CD1c-positive myeloid dendritic cell (primary cell): ENCODE data around the gene ATP5ME.
"Not testable (repeated sequence)": the region's sequence is repeated elsewhere in the genome, so short reads cannot be mapped to it uniquely, and the experiment has no call there.

Experiments
- DNase-seq: peaks from one replicate; pipeline ENCODE4 v3.0.0-alpha.2; 2016; ENCODE audit errors: extremely low spot score

ATP5ME gene

DNA sequence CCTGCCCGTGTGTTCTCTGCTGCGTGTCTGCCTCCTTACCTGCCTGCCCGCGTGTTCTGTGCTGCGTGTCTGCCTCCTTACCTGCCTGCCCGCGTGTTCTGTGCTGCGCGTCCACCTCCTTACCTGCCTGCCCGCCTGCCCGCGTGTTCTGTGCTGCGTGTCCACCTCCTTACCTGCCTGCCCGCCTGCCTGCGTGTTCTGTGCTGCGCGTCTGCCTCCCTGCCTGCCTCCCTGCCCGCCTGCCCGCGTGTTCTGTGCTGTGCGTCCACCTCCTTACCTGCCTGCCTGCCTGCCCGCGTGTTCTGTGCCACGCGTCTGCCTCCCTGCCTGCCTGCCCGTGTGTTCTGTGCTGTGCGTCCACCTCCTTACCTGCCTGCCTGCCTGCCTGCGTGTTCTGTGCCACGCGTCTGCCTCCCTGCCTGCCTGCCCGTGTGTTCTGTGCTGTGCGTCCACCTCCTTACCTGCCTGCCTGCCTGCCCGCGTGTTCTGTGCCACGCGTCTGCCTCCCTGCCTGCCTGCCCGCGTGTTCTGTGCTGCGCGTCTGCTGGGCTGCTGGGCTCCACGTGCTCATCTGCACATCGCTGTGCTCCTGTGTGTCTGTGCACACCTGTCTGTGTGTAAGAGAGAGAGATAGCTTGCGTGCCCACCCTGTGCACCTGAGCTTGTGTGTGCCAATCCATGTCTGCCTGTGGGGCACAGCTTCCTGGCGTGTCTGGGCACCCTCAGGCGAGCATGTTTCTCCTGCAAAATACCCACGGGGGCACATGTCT, 38.8 kb downstream of the ATP5ME start:
- DNase-seq, result not testable (repeated sequence)

DNA sequence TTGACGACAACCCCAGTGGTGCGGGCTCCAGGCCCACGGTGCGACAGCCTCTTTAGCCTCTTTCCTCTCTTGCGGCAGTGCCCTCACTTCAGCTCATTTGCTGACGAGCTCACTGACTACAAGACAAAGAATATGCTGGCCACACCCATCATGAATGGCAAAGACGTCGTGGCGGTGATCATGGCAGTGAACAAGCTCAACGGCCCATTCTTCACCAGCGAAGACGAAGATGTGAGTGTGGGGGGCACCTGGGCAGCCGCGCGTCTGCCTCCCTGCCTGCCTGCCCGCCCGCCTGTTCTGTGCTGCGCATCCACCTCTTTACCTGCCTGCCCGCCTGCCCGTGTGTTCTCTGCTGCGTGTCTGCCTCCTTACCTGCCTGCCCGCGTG, 39.5 kb downstream of the ATP5ME start:
- no peak for DNase-seq

DNA sequence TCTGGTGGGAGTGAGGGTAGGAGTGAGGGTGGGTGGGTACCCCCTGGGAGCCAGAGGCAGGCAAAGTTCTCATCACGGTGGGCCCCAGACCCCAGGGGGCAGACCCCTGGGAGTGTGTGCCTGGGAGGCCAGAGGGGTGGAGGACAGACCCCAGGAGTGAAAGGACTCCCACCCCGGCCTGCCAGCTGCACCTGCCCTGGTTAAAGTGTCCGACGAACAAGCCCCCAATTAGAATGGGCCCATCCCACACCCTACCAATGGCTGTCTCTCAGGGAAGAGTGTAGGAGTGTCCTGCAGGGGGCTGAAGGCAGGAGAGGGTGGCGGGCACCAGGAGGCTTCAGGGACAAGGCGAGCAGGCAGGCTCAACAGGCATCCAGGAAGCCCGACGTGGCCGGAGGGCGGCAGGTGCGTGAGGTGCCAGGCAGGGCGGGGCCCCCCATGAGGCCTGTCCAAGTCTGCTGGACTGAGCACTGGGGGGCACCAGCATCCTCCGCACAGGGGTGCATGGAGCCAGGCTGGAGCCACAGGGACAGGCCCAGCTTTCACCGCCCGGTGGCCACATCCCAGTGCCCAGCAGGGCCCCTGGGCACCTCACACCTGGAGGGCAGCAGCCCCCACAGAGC, 40.0 kb downstream of the ATP5ME start:
- no peak for DNase-seq

DNA sequence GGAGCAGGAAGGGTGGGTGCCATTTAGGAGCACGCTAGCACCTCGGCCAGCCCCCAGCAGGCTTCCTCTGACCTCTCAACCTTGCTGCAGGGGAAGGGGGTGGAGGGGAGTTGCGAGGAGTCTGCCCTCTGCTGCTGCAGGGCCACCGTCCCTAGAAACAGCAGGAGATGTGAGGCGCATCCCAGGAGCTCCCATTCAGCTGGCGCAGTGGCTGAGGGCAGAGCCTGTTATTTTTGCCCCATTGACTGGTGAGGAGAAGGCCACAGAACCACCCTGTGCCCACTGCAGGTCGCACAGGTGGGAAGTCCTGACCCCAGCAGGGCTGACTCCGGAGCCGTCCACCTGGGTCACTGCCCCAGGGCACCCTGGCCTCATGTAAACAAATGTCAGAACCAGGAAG, 40.7 kb downstream of the ATP5ME start:
- DNase-seq, result no peak

DNA sequence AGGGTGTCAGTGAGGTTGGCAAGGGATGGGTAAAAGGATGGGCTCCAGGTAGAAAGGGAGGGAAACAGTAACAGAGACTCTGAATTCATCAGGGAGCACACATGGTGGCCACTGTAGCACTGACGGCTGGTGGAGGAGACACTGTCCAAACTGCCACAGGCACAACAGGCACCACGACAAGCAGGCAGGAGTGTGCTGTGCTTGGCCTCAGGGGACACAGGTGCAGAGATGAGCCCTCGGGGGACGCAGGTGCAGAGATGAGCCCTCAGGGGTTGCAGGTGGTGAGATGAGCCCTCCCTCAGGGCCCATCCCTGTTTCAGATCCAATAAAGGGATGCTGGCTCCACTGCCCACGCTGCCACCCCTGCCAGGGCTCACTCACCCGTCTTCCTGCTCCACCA, 41.1 kb downstream of the ATP5ME start:
- DNase-seq, result no peak

DNA sequence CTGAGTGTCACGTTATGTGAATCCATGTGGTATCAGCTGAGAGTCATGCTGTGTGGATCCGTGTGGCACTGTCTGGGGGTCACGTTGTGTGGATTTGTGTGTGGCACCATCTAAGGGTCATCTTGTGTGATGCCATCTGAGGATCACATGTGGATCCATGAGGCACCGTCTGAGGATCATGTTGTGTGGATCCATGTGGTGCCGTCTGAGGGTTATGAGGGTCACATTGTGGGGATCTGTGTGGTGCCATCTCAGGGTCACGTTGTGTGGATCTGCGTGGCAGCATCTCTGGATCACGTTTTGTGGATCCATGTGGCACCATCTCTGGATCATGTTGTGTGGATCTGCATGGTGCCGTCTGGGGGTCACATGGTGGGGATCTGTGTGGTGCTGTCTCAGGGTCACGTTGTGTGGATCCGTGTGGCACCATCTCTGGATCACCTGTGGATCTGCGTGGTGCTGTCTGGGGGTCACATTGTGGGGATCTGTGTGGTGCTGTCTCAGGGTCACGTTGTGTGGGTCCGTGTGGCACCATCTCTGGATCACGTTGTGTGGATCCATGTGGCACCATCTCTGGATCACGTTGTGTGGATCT, 41.8 kb downstream of the ATP5ME start:
- no peak for DNase-seq

DNA sequence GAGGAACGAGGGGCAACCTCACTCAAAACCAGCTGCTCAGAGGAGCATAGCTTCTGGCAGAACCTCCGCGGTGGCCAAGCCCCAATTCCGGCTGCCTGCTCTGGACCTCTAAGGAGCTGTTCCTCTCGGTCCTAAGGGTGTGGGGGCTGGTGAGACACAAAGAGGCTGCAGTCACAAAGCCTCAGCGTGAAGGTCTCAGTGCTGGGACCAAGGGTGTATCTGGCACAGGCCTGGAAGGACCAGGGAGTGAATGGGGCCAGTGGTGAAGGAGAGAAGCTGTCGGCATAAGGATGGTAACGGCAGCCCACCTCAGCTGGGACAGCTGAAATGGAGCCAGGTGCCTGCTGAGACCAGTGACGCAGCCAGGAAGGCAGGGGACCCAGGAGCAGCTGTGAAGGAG, 43.4 kb downstream of the ATP5ME start:
- no peak for DNase-seq

DNA sequence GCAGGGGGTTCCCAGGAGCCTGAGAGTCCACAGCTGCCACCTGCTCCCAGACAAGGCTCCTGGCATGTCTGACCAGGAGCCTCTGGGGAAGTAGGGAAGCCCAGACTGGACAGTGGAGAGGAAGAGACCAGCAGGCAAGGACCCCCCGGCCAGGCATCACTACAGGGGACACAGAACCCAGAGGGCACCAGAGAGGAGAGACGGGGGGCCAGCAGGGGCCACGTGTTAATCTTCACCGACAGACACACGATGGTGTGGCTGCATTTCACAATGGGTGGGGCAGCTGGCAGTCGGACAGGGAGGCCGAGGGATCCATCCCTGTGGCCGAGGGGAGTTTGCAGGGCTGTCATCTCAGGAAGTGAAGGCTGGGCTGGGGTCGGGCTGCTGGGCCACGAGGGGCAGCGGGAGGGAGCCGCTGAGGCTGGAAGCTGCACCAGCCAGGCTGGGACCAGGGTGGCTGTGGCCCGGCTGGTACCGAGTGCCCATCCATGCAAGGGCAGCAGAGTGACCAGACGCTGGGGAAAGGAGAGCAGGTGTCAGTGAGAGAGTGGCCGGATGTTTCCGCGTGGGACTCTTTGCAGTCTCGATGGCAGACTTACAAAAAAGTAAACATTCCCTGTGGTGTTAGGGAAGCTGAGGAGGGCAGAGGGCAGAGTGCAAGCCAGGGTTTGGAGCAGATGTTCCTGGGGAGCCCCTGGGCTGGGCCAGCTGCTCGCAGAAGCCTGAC, 44.0 kb downstream of the ATP5ME start:
- no peak for DNase-seq

DNA sequence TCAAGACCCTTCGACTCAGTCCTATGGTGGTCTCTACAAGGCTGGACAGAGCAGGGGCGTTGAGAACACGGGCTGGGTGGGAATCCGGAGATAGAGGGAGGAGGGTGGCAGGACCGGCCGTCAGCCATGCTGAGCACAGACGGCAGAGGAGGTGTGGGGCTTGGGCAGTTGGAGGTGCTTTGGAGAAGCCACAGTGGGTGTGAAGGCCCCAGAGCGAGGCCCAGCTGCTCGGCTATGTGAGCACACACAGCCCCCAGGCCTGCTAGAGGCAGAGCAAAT, 44.5 kb downstream of the ATP5ME start:
- no peak for DNase-seq

DNA sequence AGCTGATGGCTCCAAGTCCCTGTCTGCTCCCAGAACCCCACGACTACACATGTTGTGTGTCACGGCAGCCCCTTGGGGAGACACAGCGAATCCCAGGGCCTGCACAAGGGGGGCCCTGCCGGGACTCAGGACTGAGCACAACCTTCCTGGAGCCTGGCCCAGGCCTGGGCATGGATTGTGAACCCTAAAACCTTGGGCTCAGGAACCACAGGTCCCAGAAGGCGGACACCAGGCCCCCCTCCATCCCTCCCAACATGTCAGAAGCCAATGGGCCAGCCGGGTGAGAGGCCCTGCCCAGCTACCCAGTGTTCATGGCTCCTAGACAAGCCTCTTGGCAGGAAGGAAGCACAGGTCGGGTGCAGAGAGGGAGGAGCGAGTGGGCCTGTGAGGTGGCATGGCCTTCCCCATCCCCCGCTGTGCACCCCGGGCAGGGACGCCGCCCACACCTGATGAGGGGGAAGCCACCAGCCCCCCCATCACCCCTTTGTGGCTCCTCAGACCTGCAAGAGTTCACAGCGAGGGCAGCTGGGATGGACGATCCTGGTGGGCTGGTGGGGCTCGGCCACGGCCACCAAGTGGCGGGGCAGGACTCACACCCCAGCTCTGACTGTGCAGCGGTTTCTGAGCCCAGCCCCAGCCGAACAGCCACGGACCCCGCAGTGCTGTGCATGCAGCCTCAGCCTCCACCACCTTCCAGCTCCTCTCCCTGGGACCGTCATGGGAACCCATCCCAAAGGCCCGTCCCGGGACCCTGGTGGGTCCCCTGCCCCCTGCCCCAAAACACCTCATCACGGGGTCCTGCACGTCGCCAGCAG, 45.0 kb downstream of the ATP5ME start:
- no peak for DNase-seq

DNA sequence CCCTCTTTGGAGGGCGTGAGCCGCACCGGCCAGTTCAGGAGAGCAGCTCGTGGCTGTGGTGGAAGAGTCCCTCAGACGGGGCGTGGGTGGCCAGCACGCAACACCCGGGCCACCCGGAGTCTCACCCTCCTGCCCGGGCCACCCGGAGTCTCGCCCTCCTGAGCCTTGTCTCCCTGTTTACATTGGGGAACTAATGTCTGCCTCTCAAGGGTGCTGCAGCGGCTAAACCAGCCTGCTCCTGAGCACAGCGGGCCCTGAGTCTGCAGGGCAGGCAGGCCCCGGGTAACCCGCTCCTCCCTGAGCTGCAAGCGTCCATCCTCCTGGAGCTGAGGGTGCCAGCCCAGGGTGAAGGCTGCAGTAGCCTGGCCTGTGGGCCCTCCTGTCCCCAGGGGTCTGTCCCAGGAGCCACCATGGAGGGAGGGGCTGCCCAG, 45.8 kb downstream of the ATP5ME start:
- no peak for DNase-seq

DNA sequence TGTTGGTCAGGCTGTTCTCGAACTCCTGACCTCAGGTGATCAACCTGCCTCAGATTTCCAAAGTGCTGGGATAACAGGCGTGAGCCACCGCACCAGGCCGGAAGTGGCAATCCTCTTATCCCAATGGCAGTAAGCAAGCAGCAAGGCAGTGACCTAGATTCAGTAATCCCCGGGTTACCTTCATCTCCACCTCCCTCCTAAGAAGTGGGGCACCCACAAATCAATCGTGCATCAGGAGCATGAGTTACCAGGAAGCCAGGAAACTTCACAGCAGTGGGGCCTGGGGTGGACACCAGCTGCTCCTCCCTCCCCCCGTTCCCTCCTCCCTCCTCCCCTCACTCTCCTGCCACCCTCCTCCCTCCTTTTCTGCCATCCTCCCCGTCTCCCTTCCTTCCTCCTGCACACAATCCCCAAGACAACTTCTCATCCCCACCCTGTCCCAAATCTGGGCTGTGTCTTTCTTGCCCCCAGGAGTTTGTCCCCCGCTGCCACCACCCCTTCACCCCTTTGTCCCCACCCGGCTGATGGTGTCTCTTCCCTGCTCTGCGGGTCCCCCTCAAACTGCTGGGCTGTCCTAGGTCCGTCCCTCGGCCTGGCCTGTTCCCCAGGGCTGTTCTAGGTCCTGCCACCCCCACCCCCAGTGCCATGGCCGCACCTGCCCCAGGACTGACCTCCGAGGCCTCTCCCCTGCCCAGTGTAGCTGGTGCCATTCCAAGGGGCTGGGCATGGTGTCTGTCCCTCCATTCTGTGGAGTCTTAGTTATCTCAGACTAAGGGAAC, 46.5 kb downstream of the ATP5ME start:
- no peak for DNase-seq

DNA sequence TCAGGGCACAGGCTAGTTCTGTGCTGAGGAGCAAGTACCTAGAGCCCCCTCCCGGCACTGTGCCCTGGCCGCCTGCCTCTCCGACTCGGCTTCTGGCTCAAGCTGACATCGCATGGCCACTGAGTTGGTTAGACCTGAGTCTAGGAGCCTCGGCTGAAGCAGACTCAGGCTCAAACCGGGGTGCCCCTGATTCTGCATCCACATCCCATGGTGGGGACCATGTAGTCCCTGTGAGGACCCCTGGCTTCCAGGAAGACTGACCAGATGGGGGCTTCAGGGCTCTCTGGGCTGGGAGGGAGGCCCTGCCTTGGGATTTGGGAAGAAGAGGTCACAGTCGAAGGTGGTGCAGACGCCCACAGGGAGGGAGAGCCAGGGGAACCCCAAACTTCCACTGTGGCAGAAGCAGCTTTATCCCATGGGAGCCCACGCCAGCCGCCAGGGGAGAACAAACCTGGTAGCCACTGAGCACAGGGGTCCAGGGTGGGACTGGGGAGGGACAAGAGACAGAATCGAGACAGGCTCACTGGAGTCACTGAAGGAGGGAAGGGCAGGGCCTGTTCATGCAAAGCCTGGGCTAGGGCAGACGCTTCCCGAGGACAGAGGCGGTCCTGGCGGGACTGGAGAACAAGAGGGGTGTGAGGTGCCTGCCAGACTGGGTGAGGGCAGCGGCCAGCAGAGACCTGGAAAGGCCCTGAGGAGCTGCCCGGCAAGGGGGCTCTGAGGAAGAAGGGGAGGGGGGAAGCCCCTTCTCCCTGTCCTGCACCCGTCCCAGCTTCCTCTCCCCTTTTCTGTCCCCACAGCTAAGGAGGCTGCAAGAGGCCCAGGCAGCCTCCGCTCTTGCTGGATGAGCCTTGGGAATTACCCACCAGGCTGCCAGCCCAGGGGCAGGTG, 47.6 kb downstream of the ATP5ME start:
- no peak for DNase-seq

DNA sequence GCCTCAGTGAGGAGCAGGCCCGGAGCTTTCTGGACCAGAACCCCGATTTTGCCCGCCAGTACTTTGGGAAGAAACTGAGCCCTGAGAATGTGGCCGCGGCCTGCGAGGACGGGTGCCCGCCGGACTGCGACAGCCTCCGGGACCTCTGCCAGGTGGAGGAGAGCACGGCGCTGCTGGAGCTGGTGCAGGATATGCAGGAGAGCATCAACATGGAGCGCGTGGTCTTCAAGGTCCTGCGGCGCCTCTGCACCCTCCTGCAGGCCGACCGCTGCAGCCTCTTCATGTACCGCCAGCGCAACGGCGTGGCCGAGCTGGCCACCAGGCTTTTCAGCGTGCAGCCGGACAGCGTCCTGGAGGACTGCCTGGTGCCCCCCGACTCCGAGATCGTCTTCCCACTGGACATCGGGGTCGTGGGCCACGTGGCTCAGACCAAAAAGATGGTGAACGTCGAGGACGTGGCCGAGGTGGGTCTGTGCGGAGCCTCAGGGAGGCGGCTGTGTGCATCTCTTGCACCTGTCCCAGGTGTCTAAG, 48.4 kb downstream of the ATP5ME start:
- DNase-seq, result no peak

DNA sequence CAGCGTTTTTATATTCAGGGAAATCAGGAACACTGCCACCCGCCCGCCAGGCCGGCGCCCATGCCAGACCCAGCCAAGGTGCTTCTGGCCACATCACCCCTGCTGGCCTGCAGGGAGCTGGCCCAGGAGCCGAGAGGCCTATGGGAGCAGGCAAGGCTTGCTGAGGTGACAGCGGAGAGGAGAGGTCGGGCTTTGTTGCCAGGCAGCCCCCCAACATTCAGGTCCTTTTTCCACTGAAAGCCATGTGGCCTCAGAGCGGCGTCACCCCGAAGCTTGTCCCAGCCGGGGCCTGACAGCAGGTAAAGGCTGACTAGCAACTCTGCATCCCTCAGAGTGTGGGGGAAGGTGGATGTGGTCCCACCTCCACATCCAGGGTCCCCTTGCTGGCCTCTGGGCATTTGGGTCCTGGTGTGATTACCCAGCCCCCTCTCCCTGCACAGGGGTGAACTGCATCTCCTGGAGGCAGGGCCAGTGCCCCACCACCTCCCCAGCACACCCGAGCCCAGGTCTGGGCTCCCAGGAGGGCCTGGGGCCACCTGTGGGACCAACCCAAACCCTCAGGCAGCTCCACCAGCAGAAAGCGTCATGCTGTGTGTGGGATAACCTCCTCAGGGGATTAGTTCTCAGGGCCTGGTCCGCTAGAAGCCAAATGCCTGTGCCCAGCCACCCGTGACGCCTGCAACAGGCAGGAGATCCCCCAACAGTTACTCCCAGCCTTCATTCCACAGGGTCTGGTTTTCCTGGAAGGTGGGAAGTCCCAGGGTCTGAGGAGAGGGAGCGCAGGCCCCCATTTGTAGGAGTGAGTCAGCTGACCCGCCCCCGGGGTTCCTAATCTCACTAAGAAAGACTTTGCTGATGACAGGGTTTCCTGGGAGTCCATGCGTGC, 49.1 kb downstream of the ATP5ME start, which contains the start of gene PDE6B:
PDE6B (plus strand) TSS at position 869 of the 886 bp plus-strand sequence. CDS start 54 bp downstream, outside the sequence.
- no peak for DNase-seq

DNA sequence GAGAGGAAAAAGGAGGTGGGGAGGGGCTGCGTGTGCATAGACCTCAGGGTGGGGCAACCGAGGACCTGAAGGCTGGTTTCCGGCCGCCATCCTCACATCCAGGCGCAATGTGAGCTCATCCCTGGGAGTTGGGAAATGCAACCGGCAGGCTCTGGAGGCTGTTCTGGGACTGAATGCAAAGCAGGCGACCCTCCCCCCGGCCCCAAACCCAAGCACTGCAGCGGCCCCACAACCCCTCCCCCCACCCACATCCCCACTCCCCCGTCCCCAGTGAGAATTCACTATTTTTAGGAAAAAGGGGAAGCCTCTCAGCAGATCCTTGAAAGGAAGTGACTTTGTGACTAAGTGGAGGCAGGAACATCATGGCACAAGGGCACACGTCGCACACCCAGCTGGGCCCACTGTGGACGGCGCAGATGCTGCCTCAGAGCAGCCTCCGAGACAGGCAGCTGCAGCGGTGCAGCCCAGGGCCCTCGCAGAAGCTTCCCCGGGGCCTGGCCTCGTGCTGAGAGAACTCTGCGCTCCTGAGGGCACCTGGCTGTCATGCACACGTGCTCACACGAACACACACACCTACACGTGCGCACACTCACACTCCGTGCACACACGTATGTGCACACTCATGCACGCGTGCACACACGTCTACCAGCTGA, 50.0 kb downstream of the ATP5ME start:
- peak; percentile 41 for DNase-seq

DNA sequence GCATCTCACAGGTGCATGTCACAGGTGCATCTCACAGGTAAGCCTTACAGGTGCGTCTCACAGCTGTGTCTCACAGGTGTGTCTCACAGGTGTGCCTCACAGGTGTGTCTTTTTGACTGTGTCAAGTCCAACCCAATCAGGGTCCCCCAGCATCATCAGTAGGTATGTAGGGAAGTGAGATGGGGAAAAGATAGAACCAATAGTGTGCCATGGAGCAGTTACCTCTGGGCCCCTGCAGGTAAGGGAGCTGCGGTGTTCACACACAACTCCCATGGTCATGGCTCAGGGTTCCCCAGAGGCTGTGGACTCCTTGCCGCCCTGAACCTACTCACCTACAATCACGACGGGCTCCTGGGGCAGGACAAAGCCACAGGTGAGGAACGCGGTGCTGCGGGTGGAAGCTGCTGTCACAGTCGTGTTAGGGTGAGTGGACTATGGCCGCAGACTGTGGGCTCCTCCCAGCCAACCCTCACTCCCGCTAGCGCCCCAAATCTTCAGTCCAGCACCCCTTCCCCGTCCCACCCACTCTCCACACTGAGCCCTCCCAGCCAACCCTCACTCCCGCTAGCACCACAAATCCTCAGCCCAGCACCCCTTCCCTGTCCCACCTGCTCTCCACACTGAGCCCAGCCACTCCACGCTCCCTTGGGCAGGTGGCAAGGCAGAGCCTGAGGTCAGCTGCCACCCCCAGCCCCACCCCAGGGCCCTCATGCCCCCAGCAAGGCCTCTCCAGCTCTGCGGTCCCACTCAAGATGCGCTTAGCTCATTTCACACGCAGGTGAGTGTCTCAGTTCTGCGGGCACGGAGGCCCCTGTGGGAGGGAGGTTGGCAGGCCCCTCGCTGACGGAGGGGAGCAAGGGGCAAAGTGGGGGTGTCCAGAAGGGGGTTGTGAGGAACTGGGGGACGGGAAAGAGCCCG, 50.8 kb downstream of the ATP5ME start:
- no peak for DNase-seq
